Sciatic nerve (tissue), 2 donors: ENCODE results near the gene ZNF778. TPM values are rescaled to one million over a fixed set of nuclear protein-coding genes. Genes with fewer than 3 reads are reported as not detected.
"Not testable (repeated sequence)": the region's sequence is repeated elsewhere in the genome, so short reads cannot be mapped to it uniquely, and the experiment has no call there.

Experiments
- ATAC-seq: fragments of 200-7000 bp; cut with Tn5 transposase; one replicate; pipeline ENCODE4 v1.9.1; 2020; ENCODE audit warnings: mild to moderate bottlenecking, moderate library complexity
- DNase-seq: peaks from one replicate; pipeline ENCODE4 v3.0.0-alpha.2; 2020; ENCODE audit warnings: low spot score
- intact Hi-C: fragments of 100-400 bp; cut with DNase I; formaldehyde crosslinking; loops from one replicate; pipeline ENCODE4 v1.14.2; 2022
- total RNA-seq: library from RNA; stranded (reverse); fragmentation: NEBNext Ultra II Directional; extraction: Animal tissue kit (Norgen Biotek cat#: 25700); gene quantifications from one replicate; pipeline ENCODE4 v1.2.1, GENCODE V29; 2021
- donor health status: DM: no; HTN: no; CAD: no.
- donor health status: DM: no; HTN: no; CAD: no.

The ZNF778 gene
- total RNA-seq, 1 donor from 2014 or later: 9.8 TPM

DNA sequence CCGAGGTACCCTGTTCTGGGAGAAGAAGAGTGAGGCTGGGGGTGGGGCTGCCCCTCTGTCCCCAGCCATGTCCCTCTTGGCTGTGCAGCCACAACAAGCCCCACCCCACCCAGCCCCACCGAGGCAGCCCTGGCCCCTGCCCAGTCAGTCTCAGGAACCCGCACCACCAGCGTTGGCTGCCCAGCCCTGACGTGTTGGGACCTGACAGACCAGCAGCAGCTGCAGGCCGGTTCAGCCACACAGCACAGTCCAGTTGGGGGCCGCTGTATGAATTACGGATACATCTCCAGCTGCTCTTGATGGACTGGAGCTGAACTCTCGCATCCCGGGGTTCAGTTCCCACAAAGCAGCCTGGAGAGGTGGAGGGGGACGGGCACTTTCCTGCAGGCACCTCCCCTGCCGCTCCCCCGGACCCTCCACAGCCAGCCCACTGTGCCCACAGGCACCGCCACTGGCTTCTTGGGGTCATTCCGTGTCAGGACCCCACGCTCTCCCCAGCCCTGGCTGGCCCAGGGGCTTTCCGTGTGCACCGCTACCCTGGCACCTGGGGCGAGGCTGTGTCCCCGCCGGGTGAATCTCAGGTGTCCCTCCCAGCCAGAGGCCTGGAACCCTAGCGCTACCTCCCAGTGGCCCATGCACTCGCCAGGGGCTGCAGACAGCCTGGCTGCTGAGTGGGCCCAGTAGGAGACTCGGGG, 38.9 kb upstream of the ZNF778 start:
- DNase-seq (no peak), ATAC-seq (no peak)
- intact Hi-C loops: no loop called here

DNA sequence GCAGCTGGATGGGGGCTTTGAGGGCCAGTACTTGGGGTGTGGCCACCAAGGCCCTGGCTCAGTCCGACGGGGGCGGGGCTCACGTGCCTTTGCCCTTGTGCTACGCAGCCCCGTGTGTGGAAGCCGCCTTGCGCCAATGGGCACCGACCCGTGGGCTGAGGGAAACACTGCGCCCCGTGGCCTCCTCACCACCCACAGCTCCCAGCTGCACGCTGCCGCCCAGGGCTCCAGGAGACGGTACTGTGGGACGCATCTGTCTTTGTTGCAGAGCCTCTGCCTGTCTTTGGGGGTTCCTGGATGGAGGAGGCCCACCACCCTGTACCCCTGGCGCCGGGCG, 38.4 kb upstream of the ZNF778 start:
- intact Hi-C loops: no loop called here
- ATAC-seq (no peak), DNase-seq (no peak)

DNA sequence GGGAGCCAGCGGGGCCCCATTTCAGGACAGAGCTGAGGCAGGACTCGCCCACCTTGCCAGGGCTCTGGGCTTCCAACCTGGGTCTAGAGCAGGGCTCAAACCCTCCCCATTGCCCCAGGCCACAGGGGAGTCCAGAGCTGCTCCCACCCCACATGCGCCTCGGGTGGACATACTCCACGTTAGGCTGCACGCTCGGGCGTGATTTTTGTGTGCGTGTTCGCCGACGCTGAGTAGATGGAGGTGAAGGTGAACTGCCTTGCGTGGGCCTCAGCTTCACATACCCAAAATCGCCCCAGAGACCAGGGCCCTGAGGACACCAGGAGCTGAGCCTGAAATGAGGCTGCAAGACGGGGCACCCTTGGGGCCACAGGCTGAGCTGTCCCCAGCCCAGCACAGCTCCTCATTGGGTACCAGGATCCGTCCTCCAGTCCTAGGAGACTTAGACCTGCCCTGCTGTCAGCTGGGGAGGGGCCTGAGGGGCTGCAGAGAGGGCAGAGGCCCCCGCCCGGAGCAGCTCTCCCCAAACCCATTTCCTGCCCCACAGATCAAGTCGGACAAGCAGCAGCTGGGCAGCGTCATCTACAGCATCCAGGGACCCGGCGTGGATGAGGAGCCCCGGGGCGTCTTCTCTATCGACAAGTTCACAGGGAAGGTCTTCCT, 37.7 kb upstream of the ZNF778 start:
- no peak for DNase-seq
- ATAC-seq: no peak
- intact Hi-C loops: no loop called here

DNA sequence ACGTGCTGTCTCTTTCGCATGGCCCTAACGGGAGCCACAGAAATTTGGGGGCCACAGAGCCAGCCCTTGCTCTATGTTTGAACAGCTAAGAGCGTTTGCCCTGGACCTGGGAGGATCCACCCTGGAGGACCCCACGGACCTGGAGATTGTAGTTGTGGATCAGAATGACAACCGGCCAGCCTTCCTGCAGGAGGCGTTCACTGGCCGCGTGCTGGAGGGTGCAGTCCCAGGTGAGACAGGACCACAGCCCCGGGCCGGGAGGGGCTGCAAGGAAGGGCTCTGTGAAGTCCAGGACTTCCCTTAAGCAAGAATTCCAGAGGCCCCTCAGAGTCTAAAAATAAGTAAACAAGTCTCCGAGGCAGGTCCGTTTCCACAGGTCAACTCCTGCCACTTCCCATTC, 34.0 kb upstream of the ZNF778 start:
- ATAC-seq: no peak
- DNase-seq: no peak
- intact Hi-C loops: no loop called here

DNA sequence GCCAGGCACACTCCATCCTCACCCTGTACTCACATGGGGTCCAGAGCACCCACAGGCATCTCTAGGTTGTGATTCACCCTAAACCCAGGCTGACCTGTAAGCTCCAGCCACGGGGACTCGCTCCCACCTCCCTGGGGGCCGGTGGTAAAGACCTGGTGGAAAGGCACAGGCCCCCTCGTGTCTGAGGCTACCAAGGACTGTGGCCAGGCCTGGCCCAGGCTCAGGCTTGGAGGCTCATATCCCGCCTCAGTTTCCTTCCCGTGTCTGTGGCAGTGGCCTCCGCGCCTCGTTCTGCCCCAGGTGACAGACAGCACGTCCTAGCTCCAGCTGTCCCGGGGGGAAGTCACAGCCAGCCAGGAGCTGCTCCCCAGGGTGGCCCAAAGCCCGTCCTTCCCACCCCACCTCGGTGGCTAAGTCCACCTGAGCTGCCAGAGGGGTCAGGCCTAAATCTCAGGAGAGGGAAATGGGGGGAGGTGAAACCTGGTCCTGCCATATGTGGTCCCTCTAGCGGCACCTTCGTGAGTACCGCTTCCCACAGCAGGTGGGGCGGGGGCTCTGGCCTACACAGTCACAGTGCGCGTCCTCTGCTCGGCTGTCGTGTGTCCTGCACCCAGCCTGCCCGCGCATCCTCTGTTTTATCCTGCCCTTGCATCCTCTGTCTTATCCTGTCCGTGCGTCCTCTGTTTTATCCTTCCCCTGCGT, 33.4 kb upstream of the ZNF778 start:
- DNase-seq (no peak), ATAC-seq (no peak)
- intact Hi-C loops: no loop called here

DNA sequence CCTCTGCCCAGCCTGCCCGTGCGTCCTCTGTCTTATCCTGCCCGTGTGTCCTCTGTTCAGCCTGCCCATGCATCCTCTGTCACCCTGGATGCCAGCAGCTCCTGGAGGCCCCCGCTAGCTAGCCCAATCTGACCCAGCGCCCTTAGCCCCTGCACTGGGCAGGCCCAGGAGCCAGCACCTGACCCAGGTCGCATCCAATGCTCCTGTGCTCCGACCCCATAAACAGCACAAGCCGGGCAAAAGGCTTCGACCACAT, 32.9 kb upstream of the ZNF778 start:
- DNase-seq: no peak
- ATAC-seq: no peak
- intact Hi-C loops: no loop called here

DNA sequence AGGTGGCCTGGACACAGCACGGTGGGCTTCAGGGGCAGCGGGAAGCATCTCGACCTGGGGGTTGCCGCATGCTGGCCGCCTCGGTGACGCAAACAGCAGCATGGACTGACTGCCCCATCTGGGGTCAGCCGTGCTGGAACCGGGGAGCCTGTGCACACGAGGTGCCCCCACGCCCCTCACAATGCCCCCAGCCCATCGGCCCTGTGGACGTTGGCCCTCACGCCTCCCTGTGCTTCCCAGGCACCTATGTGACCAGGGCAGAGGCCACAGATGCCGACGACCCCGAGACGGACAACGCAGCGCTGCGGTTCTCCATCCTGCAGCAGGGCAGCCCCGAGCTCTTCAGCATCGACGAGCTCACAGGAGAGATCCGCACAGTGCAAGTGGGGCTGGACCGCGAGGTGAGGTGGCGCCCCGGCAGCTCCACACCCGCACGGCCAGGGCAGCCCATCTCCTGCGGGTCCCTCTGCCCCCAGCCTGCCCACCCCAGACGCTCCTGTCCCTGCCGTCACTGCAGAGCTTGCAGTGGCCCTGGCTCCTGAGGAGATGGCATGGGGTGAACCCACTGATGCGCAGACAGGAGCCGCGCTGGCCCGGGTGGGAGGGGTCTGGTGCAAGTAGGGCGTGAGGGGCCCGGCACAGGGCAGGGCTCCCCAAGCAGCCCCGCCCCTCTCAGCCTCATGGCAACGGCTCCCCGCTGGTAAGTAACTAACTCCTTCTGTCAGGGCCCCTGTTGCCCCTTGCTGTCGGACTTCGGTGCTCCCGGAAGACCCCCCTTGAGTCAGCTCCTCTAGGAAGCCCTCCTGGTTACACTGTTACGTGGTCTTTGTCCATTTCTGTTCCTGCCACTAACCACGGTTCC, 32.3 kb upstream of the ZNF778 start:
- ATAC-seq: no peak
- intact Hi-C loops: no loop called here
- DNase-seq: no peak

DNA sequence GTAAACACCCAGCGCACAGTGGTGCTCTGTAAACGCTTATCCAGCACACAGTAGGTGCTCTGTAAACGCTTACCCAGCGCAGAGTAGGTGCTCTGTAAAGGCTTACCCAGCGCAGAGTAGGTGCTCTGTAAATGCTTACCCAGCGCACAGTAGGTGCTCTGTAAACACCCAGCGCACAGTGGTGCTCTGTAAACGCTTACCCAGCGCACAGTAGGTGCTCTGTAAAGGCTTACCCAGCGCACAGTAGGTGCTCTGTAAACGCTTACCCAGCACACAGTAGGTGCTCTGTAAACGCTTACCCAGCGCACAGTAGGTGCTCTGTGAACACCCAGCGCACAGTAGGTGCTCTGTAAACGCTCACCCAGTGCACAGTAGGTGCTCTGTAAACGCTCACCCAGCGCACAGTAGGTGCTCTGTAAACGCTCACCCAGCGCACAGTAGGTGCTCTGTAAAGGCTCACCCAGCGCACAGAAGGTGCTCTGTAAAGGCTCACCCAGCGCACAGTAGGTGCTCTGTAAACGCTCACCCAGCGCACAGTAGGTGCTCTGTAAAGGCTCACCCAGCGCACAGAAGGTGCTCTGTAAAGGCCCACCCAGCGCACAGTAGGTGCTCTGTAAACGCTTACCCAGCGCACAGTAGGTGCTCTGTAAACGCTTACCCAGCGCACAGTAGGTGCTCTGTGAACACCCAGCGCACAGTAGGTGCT, 31.5 kb upstream of the ZNF778 start:
- DNase-seq, intact Hi-C loops, ATAC-seq: not testable (repeated sequence)

DNA sequence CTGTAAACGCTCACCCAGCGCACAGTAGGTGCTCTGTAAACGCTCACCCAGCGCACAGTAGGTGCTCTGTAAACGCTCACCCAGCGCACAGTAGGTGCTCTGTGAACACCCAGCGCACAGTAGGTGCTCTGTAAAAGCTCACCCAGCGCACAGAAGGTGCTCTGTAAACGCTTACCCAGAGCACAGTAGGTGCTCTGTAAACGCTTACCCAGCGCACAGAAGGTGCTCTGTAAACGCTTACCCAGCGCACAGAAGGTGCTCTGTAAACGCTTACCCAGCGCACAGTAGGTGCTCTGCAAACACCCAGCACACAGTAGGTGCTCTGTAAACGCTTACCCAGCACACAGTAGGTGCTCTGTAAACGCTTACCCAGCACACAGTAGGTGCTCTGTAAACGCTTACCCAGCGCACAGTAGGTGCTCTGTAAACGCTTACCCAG, 30.9 kb upstream of the ZNF778 start:
- ATAC-seq, DNase-seq, intact Hi-C loops: not testable (repeated sequence)

DNA sequence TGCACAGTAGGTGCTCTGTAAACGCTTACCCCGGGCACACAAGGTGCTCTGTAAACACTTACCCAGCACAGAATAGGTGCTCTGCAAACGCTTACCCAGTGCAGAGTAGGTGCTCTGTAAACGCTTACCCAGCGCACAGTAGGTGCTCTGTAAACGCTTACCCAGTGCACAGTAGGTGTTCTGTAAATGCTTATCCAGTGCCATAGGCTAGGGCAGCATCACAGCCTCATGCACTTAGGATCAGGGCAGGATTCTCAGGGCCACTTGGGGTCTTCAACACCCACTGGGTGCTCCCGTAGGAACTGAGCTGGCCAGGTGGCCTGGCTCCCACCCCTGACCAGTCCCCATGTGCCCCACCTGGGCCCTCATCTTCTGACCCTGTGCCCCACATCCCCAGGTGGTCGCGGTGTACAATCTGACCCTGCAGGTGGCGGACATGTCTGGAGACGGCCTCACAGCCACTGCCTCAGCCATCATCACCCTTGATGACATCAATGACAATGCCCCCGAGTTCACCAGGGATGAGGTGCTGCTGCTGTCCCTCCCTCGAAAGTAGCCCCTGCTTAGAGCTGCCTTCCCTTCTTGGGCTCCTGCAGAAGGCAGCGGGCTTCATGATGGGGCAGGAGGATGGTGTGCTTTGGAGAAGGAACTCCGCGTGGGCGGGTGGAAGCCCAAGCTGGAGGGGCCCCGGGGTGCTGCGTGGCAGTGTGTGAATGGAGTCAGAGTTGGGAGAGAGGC, 30.3 kb upstream of the ZNF778 start:
- intact Hi-C loops: no loop called here
- DNase-seq (no peak), ATAC-seq (no peak)

DNA sequence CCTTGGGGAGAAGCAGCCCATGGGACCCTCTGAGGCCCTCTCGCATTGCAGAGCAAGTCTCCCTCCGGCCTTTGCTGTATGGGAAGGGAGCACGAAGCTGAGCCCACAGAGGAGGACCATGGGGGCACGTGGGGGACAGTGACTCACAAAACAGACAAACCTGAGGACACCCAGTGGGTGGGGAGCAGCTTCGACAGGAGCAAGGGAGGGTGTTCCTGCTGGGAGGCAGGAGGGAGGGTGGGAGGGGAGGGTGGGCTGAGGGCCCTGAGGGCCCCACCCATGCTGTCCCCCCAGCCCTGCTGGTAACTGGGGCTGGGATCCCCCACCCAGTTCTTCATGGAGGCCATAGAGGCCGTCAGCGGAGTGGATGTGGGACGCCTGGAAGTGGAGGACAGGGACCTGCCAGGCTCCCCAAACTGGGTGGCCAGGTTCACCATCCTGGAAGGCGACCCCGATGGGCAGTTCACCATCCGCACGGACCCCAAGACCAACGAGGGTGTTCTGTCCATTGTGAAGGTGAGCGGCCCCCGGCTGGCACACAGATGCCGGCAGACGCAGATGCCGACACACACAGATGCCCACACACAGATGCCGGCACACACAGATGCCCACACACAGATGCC, 29.6 kb upstream of the ZNF778 start:
- DNase-seq: no peak
- no peak for ATAC-seq
- intact Hi-C loops: no loop called here

DNA sequence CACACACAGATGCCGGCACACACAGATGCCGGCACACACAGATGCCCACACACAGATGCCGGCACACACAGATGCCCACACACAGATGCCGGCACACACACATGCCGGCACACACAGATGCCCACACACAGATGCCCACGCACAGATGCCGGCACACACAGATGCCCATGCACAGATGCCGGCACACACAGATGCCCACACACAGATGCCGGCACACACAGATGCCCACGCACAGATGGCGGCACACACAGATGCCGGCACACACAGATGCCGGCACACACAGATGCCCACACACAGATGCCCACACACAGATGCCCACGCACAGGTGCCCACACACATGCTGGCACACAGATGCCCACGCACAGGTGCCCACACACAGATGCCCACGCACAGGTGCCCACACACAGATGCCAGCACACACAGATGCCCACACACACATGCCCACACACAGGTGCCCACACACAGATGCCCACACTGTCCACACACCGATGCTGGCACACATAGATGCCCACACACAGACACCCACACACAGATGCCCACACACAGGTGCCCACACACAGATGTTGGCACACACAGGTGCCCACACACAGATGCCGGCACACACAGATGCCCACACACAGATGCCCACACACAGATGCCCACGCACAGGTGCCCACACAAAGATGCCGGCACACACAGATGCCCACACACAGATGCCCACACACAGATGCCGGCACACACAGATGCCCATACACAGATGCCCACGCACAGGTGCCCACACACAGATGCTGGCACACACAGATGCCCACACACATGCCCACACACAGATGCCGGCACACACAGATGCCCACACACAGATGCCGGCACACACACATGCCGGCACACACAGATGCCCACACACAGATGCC, 28.8 kb upstream of the ZNF778 start:
- intact Hi-C loops, ATAC-seq, DNase-seq: not testable (repeated sequence)

DNA sequence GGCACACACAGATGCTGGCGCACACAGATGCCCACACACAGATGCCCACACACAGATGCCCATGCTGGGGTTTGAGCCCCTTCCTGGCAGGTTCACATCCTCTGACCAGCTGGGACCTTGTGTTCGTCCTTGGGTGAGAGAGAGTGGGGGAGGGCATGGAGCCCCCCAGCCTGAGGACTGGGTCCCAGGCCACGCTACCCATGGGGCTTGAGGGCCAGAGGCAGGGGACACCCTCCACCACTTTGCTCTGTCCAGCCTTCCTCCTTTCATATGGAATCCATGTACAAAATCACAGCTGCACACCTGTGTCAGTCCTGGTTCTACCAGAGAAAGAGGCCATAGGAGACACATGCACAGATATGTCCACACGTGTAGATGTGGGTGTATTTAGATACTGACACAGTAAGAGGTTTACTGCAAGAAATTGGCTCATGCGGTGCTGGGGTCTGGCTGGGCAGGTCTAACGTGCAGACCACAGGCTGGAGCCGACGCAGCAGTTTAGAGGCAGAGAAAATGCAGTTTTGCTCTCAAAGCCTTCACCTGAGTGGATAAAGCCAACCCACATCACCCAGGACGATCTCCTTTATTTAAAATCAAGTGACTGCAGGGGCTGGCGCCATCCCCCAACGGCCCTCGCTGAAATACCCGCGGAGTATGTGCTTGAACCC, 28.0 kb upstream of the ZNF778 start:
- intact Hi-C loops: no loop called here
- DNase-seq: no peak
- no peak for ATAC-seq

DNA sequence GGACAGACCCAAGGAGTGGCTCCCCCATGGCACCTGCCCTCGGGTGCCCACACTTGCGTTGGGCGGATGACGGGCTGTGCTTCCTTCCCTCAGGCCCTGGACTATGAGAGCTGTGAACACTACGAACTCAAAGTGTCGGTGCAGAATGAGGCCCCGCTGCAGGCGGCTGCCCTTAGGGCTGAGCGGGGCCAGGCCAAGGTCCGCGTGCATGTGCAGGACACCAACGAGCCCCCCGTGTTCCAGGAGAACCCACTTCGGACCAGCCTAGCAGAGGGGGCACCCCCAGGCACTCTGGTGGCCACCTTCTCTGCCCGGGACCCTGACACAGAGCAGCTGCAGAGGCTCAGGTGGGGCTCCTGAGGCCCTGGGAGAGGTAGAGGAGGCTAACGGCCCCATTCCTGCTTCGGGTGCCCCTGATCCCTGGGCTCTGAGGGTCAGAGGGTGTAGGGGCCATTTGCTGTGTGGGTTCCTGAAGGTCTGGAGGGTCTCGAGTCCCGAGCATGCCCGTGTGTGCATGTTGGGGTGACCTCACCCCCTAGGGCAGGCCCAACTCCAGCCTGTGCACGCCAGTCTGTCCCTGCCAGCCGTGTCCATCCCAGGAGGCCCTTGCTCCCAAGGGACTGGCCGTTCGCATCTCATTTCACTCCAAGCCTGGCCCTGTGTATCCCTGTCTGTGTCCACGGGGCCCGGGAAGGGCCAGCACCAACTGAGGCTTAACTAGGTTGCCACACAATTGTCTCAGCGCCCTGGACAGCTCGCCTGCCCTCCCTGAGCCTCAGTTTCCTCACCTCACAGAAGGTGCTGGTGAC, 27.1 kb upstream of the ZNF778 start:
- no peak for DNase-seq
- no peak for ATAC-seq
- intact Hi-C loops: no loop called here

DNA sequence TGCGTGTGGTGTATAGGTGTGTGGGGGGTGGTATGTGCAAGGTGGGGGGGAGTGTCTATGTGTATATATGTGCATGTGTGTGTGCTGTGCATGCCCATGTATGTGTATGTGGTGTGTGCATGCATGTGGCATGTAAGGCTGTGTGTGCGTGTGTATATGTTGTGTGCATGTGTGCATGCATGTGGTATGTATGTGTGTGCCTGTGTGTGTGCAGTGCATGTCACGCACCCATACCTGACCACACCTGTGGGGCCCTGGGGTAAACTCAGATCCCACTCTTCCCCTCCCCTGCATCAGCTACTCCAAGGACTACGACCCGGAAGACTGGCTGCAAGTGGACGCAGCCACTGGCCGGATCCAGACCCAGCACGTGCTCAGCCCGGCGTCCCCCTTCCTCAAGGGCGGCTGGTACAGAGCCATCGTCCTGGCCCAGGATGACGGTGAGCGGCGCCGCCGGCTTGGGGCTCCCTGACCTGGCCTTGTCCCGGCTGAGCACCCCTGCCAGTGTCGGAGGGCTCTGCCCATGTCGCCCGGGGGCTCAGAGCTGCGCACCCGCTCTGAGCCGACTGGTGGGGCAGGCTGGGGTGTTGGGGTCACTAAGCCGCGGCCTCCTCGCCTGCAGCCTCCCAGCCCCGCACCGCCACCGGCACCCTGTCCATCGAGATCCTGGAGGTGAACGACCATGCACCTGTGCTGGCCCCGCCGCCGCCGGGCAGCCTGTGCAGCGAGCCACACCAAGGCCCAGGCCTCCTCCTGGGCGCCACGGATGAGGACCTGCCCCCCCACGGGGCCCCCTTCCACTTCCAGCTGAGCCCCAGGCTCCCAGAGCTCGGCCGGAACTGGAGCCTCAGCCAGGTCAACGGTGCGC, 26.2 kb upstream of the ZNF778 start:
- ATAC-seq: no peak
- DNase-seq: no peak
- intact Hi-C loops: no loop called here
